GM21786 (cell line): ENCODE results near the gene FCHSD2.
A peak's percentile ranks its signal among the peaks of the same experiment; 100 is the strongest.

Experiments used
- ATAC-seq: cut with Tn5 transposase; IDR thresholded peaks from one replicate; pipeline ENCODE4 v1.9.1; 2021; ENCODE audit not compliant: unreplicated experiment

Gene FCHSD2

GRCh38 chr11:73172992-73173656, 31.0 kb upstream of the FCHSD2 start:
- ATAC-seq, result no peak

GRCh38 chr11:73171436-73172161, 29.5 kb upstream of the FCHSD2 start:
- ATAC-seq, result no peak

GRCh38 chr11:73170140-73170539, 28.0 kb upstream of the FCHSD2 start:
- ATAC-seq, result no peak

- ATAC-seq, result no peak
Measured at GRCh38 chr11:73168925-73169579, 26.9 kb upstream of the FCHSD2 start.

- ATAC-seq, result no peak
Measured at GRCh38 chr11:73167363-73167954, 25.3 kb upstream of the FCHSD2 start.

GRCh38 chr11:73164803-73165540, 22.9 kb upstream of the FCHSD2 start:
- no peak for ATAC-seq

GRCh38 chr11:73163638-73164174, 21.6 kb upstream of the FCHSD2 start:
- ATAC-seq, result no peak

GRCh38 chr11:73162196-73162740, 20.1 kb upstream of the FCHSD2 start:
- ATAC-seq, result no peak

- no peak for ATAC-seq
Measured at GRCh38 chr11:73160005-73160760, 18.1 kb upstream of the FCHSD2 start.

- ATAC-seq, result no peak
Measured at GRCh38 chr11:73159297-73159696, 17.2 kb upstream of the FCHSD2 start.

GRCh38 chr11:73158356-73159051, 16.4 kb upstream of the FCHSD2 start:
- no peak for ATAC-seq

- peak; percentile 39 for ATAC-seq
Measured at GRCh38 chr11:73157101-73158010, 15.2 kb upstream of the FCHSD2 start.

- ATAC-seq, result no peak
Measured at GRCh38 chr11:73156686-73157085, 14.6 kb upstream of the FCHSD2 start.

- ATAC-seq, result no peak
Measured at GRCh38 chr11:73156114-73156513, 14.0 kb upstream of the FCHSD2 start.

GRCh38 chr11:73155102-73155501, 13.0 kb upstream of the FCHSD2 start:
- ATAC-seq, result no peak

GRCh38 chr11:73154178-73154577, 12.1 kb upstream of the FCHSD2 start:
- peak; percentile 37 for ATAC-seq

- peak; percentile 59 for ATAC-seq
Measured at GRCh38 chr11:73152861-73153483, 10.9 kb upstream of the FCHSD2 start.
